BJ (cell line): ENCODE results near the gene SNRPF. TPM values are rescaled to one million over a fixed set of nuclear protein-coding genes. Genes with fewer than 3 reads are reported as not detected.

Experiments
- CTCF ChIA-PET: fragments of 350-600 bp; formaldehyde crosslinking; extraction: SDS; loops from one replicate; lab custom pipeline; 2021; ENCODE audit warnings: antibody characterized with exemption, inconsistent platforms; lab: Yijun Ruan, JAX
- POLR2A ChIA-PET: fragments of 300-600 bp; sonication (Branson Sonifier 250); formaldehyde crosslinking; extraction: SDS; loops from one replicate; lab custom pipeline; 2021; ENCODE audit warnings: antibody characterized with exemption; lab: Charles Lee
- DNase-seq: peaks from one replicate; pipeline ENCODE4 v3.0.0-alpha.2; 2011; ENCODE audit warnings: low read depth
- H3K27me3 ChIP-seq: 2 replicates; pipeline ENCODE4 v1.6.0; 2011; ENCODE audit warnings: low read length; ENCODE audit not compliant: control insufficient read depth, insufficient read depth
- H3K36me3 ChIP-seq: 2 replicates; pipeline ENCODE4 v1.5.1; 2011; ENCODE audit warnings: low read length; ENCODE audit not compliant: control insufficient read depth, insufficient read depth
- H3K4me3 ChIP-seq: 2 replicates; pipeline ENCODE4 v1.5.1; 2011; ENCODE audit warnings: low read depth, mild to moderate bottlenecking, control low read depth, low read length
- CTCF ChIP-seq: IDR thresholded peaks from 2 replicates; pipeline ENCODE4 v1.5.1; 2011; ENCODE audit warnings: low read depth, mild to moderate bottlenecking, control low read depth, inconsistent platforms, low read length, moderate library complexity; ENCODE audit not compliant: insufficient read depth
- polyA plus RNA-seq: library from polyadenylated mRNA; depleted of rRNA; stranded (reverse); fragments of >200 nt; gene quantifications from 2 replicates; pipeline ENCODE4 v1.2.3, GENCODE V29; 2011; rRNA removed

Gene SNRPF
- polyA plus RNA-seq, 1 experiment, result 8.9 TPM

- ChIA-PET CTCF (interaction anchor here (0.6 to 0.9 kb wide), 2 partner anchors 10 to 33 kb away, joined by 3 to 4 read pairs; no protein-coding TSS in a partner anchor), POLR2A (interaction anchor here (0.6 kb wide), 1 partner anchor 279 kb away, joined by 4 read pairs; no protein-coding TSS in a partner anchor)
- Histone ChIP-seq H3K27me3 (no peaks in the 10 kb centered on the region), H3K36me3 (no peaks in the 10 kb centered on the region), H3K4me3 (no peak overlapping the region)
- no peak for TF ChIP-seq CTCF
- DNase-seq, result no peak
Measured at GRCh38 chr12:95908573-95908972, 49.8 kb downstream of the SNRPF start.

GRCh38 chr12:95909871-95910270 is 51.1 kb downstream of the SNRPF start:
- no peaks in the 10 kb centered on the region for H3K36me3 ChIP-seq
- POLR2A ChIA-PET, result no interaction called here
- no peak overlapping the region for H3K4me3 ChIP-seq
- no peak for DNase-seq
- H3K27me3 ChIP-seq, result no peaks in the 10 kb centered on the region
- CTCF ChIA-PET, result no interaction called here
- TF ChIP-seq CTCF, result no peak

Other genes starting within 250 kb of the SNRPF start
- 364 and 582 TPM in 2 replicates for gene NTN4, start 68.2 kb upstream of the SNRPF start, polyA plus RNA-seq
- gene CCDC38, start 83.7 kb downstream of the SNRPF start, polyA plus RNA-seq, result not detected in 2 replicates
- 0.09 TPM in 2 replicates for gene AMDHD1, start 84.4 kb downstream of the SNRPF start, polyA plus RNA-seq
- 0.12 and 0.15 TPM in 2 replicates for gene HAL, start 137.4 kb downstream of the SNRPF start, polyA plus RNA-seq
- 35.1 and 60.7 TPM in 2 replicates for gene LTA4H, start 176.6 kb downstream of the SNRPF start, polyA plus RNA-seq